ENCODE results near the gene MET. TPM values are rescaled to one million over a fixed set of nuclear protein-coding genes. Genes with fewer than 3 reads are reported as not detected.

The MET gene
- total and polyA plus RNA-seq, 2 donors (not counting 1 experiment from before 2014, with no cell fraction given), result 33.4 to 44.4 TPM

DNA sequence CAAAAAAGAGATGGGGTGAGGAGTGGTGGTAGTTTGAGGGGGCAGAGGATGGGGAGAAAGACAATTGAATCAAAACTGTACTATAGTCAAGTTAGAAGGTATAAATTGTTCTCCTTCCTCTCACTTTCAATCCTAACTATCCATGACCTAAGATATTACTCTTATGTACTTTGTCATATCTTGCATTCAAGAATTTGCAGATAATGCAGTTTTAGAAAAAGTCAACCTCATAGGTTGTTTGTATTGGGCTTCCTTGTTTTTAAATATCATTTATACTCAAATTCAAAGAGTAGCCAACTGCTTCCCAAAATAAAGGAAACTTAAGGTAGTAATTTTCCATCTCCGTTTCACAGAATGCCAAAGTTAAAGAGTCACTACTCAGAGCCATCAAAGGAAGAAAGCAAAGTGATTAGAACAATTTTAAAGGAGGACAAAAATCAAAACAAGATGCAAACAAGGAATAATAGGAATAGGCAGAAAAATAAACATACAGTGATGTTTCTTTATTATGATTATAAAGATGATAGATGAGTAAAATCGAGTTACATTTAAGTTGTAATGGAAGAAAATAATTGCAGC is 32.7 kb downstream of the MET start:
- no peak overlapping the region for H2AFZ ChIP-seq (ENCODE audit: low read length)
- no peak for TF ChIP-seq EZH2 (IDR thresholded peaks at IDR 0.05; ENCODE audit: low read length, missing control alignments)
- TF ChIP-seq, protein P1, sequence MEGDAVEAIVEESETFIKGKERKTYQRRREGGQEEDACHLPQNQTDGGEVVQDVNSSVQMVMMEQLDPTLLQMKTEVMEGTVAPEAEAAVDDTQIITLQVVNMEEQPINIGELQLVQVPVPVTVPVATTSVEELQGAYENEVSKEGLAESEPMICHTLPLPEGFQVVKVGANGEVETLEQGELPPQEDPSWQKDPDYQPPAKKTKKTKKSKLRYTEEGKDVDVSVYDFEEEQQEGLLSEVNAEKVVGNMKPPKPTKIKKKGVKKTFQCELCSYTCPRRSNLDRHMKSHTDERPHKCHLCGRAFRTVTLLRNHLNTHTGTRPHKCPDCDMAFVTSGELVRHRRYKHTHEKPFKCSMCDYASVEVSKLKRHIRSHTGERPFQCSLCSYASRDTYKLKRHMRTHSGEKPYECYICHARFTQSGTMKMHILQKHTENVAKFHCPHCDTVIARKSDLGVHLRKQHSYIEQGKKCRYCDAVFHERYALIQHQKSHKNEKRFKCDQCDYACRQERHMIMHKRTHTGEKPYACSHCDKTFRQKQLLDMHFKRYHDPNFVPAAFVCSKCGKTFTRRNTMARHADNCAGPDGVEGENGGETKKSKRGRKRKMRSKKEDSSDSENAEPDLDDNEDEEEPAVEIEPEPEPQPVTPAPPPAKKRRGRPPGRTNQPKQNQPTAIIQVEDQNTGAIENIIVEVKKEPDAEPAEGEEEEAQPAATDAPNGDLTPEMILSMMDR (conservative IDR thresholded peaks at IDR 0.05 in 1 of 2, IDR thresholded peaks at IDR 0.05 in 1 of 2; ENCODE audit: low read depth in 1 of 2, low read length in 2 of 2), result no peak
- no peak overlapping the region for H3K27ac ChIP-seq (ENCODE audit: insufficient read depth, low read length)
- no peaks in the 10 kb centered on the region for H4K20me1 ChIP-seq (ENCODE audit: control insufficient read depth, extremely low read depth, insufficient read depth, low read length)
- no peaks in the 10 kb centered on the region for H3K4me1 ChIP-seq (ENCODE audit: control insufficient read depth, extremely low read depth, insufficient read depth, low read length)
- H3K79me2 ChIP-seq (ENCODE audit: control insufficient read depth, insufficient read depth, low read length), result peaks cover 3% of the 10 kb centered on the region
- H3K27me3 ChIP-seq (ENCODE audit: control insufficient read depth, insufficient read depth, low read length), result no peaks in the 10 kb centered on the region
- no peak overlapping the region for H3K4me3 ChIP-seq (replicated peaks in 1 of 4; ENCODE audit: control extremely low read depth in 1 of 4, insufficient read depth in 1 of 4, low read depth in 3 of 4, low read length in 4 of 4)
- H3K36me3 ChIP-seq (ENCODE audit: control insufficient read depth, insufficient read depth, low read length), result no peaks in the 10 kb centered on the region
- no peak overlapping the region for H3K4me2 ChIP-seq (ENCODE audit: extremely low read depth, insufficient read depth, low read length)
- H3K9me3 ChIP-seq (ENCODE audit: control insufficient read depth, insufficient read depth, low read depth, low read length), result no peaks in the 10 kb centered on the region
- H3K9ac ChIP-seq (ENCODE audit: insufficient read depth, low read length), result no peak overlapping the region
- no peak for DNase-seq (ENCODE audit: low read depth in 2 of 2)

DNA sequence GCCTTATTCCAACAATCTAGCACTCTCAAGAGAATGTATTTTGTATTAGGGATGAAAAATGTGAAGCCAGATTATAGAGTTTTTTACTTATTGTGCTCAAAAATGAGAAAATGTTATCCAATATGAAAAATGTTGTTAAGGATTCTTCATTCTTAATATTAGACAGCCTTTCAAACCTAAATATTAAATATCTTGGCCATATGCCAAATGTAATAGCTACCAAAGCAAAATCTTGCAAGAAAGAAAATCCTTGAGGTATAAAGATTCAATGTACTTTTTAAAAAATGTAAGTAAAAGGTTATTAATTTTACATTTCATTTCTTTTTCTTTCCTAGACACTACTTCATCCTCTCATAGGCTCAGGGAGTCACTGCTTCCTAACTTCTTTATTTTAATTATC is 33.4 kb downstream of the MET start:
- Histone ChIP-seq H3K27me3 (ENCODE audit: control insufficient read depth, insufficient read depth, low read length) (no peaks in the 10 kb centered on the region), H3K27ac (ENCODE audit: insufficient read depth, low read length) (no peak overlapping the region), H3K79me2 (ENCODE audit: control insufficient read depth, insufficient read depth, low read length) (peaks cover 3% of the 10 kb centered on the region), H3K9ac (ENCODE audit: insufficient read depth, low read length) (no peak overlapping the region), H2AFZ (ENCODE audit: low read length) (no peak overlapping the region), H4K20me1 (ENCODE audit: control insufficient read depth, extremely low read depth, insufficient read depth, low read length) (no peaks in the 10 kb centered on the region), H3K4me2 (ENCODE audit: extremely low read depth, insufficient read depth, low read length) (no peak overlapping the region), H3K9me3 (ENCODE audit: control insufficient read depth, insufficient read depth, low read depth, low read length) (no peaks in the 10 kb centered on the region), H3K36me3 (ENCODE audit: control insufficient read depth, insufficient read depth, low read length) (no peaks in the 10 kb centered on the region), H3K4me3 (replicated peaks in 1 of 4; ENCODE audit: control extremely low read depth in 1 of 4, insufficient read depth in 1 of 4, low read depth in 3 of 4, low read length in 4 of 4) (no peak overlapping the region), H3K4me1 (ENCODE audit: control insufficient read depth, extremely low read depth, insufficient read depth, low read length) (no peaks in the 10 kb centered on the region)
- no peak for DNase-seq (ENCODE audit: low read depth in 2 of 2)
- no peak for TF ChIP-seq EZH2 (IDR thresholded peaks at IDR 0.05; ENCODE audit: low read length, missing control alignments)
- TF ChIP-seq, protein P1 (conservative IDR thresholded peaks at IDR 0.05 in 1 of 2, IDR thresholded peaks at IDR 0.05 in 1 of 2; ENCODE audit: low read depth in 1 of 2, low read length in 2 of 2), result no peak

DNA sequence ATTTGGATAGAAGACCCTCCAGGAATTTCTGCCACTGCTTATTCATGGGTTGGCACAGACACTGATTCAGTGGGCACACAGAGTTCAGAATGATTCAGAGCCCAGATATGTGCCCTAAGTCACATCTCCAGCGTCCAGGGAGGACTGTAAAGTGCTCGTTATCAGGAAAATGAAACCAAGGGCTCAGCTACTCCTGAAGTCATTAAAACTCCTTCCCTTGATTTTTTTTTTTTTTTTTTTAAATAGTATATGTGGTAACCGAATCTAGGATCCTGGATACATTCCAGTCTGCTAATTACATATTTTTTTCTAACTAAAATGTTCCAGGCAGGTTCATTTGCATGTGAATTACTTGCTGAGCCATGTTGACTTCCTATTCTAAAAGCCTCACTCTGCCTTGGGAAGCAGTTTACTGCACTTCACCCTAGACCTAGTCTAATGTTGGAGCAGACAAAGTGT is 34.7 kb downstream of the MET start:
- Histone ChIP-seq H3K27ac (ENCODE audit: insufficient read depth, low read length) (no peak overlapping the region), H3K9me3 (ENCODE audit: control insufficient read depth, insufficient read depth, low read depth, low read length) (no peaks in the 10 kb centered on the region), H2AFZ (ENCODE audit: low read length) (no peak overlapping the region), H3K27me3 (ENCODE audit: control insufficient read depth, insufficient read depth, low read length) (no peaks in the 10 kb centered on the region), H3K4me1 (ENCODE audit: control insufficient read depth, extremely low read depth, insufficient read depth, low read length) (no peaks in the 10 kb centered on the region), H3K79me2 (ENCODE audit: control insufficient read depth, insufficient read depth, low read length) (peaks cover 3% of the 10 kb centered on the region), H3K36me3 (ENCODE audit: control insufficient read depth, insufficient read depth, low read length) (no peaks in the 10 kb centered on the region), H3K4me2 (ENCODE audit: extremely low read depth, insufficient read depth, low read length) (no peak overlapping the region), H4K20me1 (ENCODE audit: control insufficient read depth, extremely low read depth, insufficient read depth, low read length) (no peaks in the 10 kb centered on the region), H3K4me3 (replicated peaks in 1 of 4; ENCODE audit: control extremely low read depth in 1 of 4, insufficient read depth in 1 of 4, low read depth in 3 of 4, low read length in 4 of 4) (peak overlapping the region in 2 of 4 experiments; percentile 2 to 20), H3K9ac (ENCODE audit: insufficient read depth, low read length) (no peak overlapping the region)
- DNase-seq (ENCODE audit: low read depth in 2 of 2), result peak; percentile 59 to 75
- no peak for TF ChIP-seq EZH2 (IDR thresholded peaks at IDR 0.05; ENCODE audit: low read length, missing control alignments)
- TF ChIP-seq, protein P1 (conservative IDR thresholded peaks at IDR 0.05 in 1 of 2, IDR thresholded peaks at IDR 0.05 in 1 of 2; ENCODE audit: low read depth in 1 of 2, low read length in 2 of 2), result no peak

Data from fibroblast of lung (primary cell).